Mesothelial cell of epicardium (in vitro differentiated cells): ENCODE measurements around the gene UNC5A. TPM values are rescaled to one million over a fixed set of nuclear protein-coding genes. Genes with fewer than 3 reads are reported as not detected.

Experiments used
- DNase-seq, 2 experiments: peaks; one replicate each; pipeline ENCODE4 v3.0.0; 2021; ENCODE audit warnings: low spot score in 2 of 2; ENCODE audit not compliant: unreplicated experiment in 2 of 2
- H3K27ac Mint-ChIP-seq: 2 replicates; pipeline ENCODE4 v1.8.0; 2021; ENCODE audit warnings: mixed read lengths
- H3K27me3 Mint-ChIP-seq: 2 replicates; pipeline ENCODE4 v1.8.0; 2021; ENCODE audit warnings: low read depth, mixed read lengths
- H3K36me3 Mint-ChIP-seq: 2 replicates; pipeline ENCODE4 v1.8.0; 2021; ENCODE audit warnings: mixed read lengths
- H3K4me1 Mint-ChIP-seq: 2 replicates; pipeline ENCODE4 v1.8.0; 2021; ENCODE audit warnings: mixed read lengths
- H3K4me3 Mint-ChIP-seq: 2 replicates; pipeline ENCODE4 v1.8.0; 2021; ENCODE audit warnings: mild to moderate bottlenecking, moderate library complexity, mixed read lengths
- H3K9me3 Mint-ChIP-seq: 2 replicates; pipeline ENCODE4 v1.8.0; 2021; ENCODE audit warnings: mixed read lengths
- total RNA-seq: library from RNA; stranded (reverse); gene quantifications from 3 replicates; pipeline ENCODE4 v1.2.1, GENCODE V29; 2021
- TF ChIP-seq, protein P1 (sequence below): fragments of 200-600 bp; sonication (generic); IDR thresholded peaks from one replicate; pipeline ENCODE4 v1.5.0; 2021; ENCODE audit warnings: antibody characterized with exemption; ENCODE audit not compliant: unreplicated experiment

The UNC5A gene
- total RNA-seq, 1 donor from 2014 or later = not detected

DNA sequence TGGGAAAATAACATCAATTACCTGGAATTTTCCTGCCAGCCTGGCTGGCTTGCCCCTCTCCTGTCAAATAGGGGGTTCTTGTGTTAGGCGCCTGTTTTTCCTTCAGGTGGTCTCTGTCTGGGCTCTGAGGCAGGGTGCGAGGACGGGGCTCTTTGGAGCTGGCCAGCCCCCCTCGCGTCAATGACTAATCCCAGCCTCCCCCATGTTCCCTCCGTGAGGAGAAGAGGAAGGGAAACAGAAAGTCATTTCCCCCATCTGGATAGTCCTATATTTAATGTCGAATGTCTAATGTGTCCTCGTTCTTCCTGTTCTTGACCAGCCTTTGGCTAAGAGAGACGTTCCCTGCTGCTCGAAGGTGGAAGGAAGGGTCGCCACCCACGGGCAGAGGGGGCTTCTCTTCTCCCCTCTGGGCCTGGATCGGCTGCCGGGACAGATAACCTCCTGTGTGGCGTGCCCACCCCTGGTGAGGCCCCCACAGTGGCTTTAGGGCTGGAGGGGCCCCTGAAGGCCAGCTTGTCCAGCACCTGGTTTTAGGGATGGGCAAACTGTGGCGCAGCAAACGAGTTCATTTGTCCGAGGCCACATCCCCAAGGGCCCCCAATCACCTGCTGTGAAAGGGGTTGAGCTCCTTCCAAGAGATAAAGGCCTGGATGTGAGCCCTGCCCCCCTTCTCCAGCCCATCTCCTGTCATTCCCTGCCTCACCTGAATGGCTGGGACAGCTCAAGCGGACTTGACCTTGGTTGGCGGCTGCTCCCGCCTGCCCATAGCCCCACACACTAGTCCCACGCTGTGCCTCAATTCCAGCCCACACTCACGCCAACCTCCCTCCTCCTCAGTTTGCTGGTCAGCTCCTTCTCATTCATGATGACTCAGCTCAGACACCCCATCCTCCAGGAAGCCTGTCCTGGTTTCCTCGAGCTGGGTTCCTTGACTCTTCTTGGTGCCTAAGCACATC is 35.9 kb upstream of the UNC5A start:
- TF ChIP-seq, protein P1, sequence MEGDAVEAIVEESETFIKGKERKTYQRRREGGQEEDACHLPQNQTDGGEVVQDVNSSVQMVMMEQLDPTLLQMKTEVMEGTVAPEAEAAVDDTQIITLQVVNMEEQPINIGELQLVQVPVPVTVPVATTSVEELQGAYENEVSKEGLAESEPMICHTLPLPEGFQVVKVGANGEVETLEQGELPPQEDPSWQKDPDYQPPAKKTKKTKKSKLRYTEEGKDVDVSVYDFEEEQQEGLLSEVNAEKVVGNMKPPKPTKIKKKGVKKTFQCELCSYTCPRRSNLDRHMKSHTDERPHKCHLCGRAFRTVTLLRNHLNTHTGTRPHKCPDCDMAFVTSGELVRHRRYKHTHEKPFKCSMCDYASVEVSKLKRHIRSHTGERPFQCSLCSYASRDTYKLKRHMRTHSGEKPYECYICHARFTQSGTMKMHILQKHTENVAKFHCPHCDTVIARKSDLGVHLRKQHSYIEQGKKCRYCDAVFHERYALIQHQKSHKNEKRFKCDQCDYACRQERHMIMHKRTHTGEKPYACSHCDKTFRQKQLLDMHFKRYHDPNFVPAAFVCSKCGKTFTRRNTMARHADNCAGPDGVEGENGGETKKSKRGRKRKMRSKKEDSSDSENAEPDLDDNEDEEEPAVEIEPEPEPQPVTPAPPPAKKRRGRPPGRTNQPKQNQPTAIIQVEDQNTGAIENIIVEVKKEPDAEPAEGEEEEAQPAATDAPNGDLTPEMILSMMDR = no peak
- DNase-seq = peak in 1 of 2 experiments; percentile 20
- H3K27me3 Mint-ChIP-seq = peaks cover 79% of the 10 kb centered on the region
- no peak overlapping the region for H3K27ac Mint-ChIP-seq
- no peaks in the 10 kb centered on the region for H3K4me1 Mint-ChIP-seq
- no peaks in the 10 kb centered on the region for H3K36me3 Mint-ChIP-seq
- no peak overlapping the region for H3K4me3 Mint-ChIP-seq
- H3K9me3 Mint-ChIP-seq = no peaks in the 10 kb centered on the region

DNA sequence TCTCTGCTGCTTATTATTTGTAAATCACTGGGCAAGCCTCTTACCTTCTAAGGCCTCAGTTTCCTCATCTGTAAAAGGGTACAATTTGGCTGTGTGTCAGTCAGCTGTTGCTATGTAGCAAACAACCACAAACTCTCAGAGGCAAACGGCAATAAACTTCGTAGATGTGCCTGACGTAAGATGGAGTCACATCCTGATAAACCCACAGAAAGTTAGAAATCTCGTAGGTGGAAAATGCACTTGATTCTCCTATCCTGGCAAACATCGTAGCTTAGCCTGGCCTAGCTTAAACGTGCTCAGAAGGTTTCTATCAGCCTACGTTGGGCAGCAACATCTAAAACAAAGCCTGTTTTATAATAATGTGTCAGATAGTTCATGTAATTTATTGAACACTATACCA is 35.0 kb upstream of the UNC5A start:
- Mint-ChIP-seq H3K27me3 (peaks cover 81% of the 10 kb centered on the region), H3K4me3 (no peak overlapping the region)

DNA sequence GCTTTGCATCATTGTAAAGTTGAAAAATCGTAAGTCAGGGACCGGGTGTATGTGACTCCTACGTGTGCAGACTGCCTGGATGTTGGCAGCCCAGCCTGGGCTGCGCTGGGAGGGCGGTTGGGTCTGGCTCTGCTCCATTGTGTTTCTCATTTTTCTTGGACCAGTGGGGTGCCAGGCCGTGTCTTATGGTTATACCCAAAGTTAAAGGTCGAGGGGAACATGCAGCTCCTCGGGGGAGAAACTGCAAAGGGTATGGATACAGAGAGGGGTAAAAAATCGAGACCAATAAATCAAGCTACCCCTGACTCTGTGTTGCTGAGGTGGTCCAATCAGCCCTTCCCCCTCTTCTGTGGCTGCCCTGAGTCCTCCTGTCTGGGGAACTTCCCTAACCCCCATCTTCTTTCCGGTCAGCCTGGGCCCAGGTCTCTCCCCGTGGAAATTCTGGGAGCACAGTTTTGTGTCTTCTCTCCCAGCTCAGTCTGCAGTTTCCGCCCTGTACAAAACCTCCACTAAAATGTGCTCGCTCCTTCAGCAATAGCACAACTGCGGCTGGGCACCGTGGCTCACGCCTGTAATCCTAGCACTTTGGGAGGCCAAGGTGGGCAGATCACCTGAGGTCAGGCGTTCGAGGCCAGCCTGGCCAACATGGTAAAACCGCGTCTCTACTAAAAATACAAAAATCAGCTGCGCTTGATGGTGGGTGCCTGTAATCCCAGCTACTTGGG is 34.1 kb upstream of the UNC5A start:
- Mint-ChIP-seq H3K27ac (no peak overlapping the region), H3K27me3 (peaks cover 87% of the 10 kb centered on the region)

More for the DNA sequence above, 35.0 kb upstream of the UNC5A start:
- H3K4me1 Mint-ChIP-seq = no peaks in the 10 kb centered on the region
- no peaks in the 10 kb centered on the region for H3K9me3 Mint-ChIP-seq
- peak in 1 of 2 experiments; percentile 24 for DNase-seq
- H3K27ac Mint-ChIP-seq = no peak overlapping the region
- TF ChIP-seq, protein P1 = no peak
- H3K36me3 Mint-ChIP-seq = no peaks in the 10 kb centered on the region

DNA sequence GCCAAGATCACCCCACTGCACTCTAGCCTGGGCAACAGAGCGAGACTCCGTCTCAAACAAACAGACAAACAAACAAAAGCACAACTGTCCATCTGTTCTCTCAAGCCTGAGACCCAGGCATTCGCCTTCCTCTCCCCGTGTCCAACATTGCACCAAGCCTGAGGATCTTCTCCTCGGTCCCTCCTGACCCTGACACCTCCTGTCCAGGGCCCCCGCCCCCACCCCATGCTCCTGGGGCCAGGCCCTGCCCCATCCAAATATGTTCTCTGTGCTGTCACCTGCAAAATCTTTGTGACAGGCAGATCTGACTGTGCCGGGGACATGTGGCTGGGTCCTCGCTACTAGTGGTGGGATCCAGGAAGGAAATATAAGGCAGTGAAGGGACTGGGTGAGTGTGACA is 33.4 kb upstream of the UNC5A start:
- TF ChIP-seq, protein P1 = no peak
- no peak for DNase-seq
- no peaks in the 10 kb centered on the region for H3K9me3 Mint-ChIP-seq
- H3K4me3 Mint-ChIP-seq = no peak overlapping the region
- H3K27ac Mint-ChIP-seq = no peak overlapping the region
- H3K4me1 Mint-ChIP-seq = no peaks in the 10 kb centered on the region
- no peaks in the 10 kb centered on the region for H3K36me3 Mint-ChIP-seq
- peaks cover 85% of the 10 kb centered on the region for H3K27me3 Mint-ChIP-seq

More for the DNA sequence above, 34.1 kb upstream of the UNC5A start:
- Mint-ChIP-seq H3K4me3 (no peak overlapping the region), H3K36me3 (no peaks in the 10 kb centered on the region), H3K4me1 (no peaks in the 10 kb centered on the region), H3K9me3 (no peaks in the 10 kb centered on the region)
- TF ChIP-seq, protein P1 = no peak
- peak in 1 of 2 experiments; percentile 29 for DNase-seq

DNA sequence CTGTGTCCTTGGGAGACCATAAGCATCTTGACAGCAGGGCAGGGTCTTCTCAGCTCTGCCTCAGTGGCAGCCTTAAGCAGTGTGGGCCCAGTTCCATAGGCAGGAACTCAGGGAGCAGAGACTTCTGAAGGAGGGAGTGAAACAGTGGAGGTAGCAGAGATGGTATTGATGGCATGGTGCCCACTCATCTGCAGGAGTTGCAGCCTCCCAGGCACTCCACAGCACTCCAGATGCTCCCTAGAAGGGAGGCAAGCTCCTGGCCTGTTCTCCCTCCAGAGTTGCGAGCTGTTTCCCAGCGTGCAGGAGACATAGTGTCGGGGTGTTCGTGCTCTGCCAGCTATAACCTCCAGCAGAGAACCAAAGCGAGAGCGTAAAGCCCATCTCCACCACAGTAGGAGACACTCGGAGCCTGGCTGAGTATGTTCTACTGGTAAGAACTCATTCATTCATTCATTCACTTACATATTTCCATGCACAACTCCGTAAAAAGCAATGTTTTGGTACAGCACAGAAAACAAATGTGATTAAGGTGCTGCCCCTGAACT is 31.4 kb upstream of the UNC5A start:
- Mint-ChIP-seq H3K36me3 (no peaks in the 10 kb centered on the region), H3K27me3 (peaks cover 73% of the 10 kb centered on the region), H3K4me3 (no peak overlapping the region), H3K27ac (no peak overlapping the region), H3K9me3 (no peaks in the 10 kb centered on the region), H3K4me1 (no peaks in the 10 kb centered on the region)
- TF ChIP-seq, protein P1 = no peak
- peak in 1 of 2 experiments; percentile 11 for DNase-seq
